Osteocyte (in vitro differentiated cells): ENCODE results near the gene HCN2. TPM values are rescaled to one million over a fixed set of nuclear protein-coding genes. Genes with fewer than 3 reads are reported as not detected.

Source experiments
- DNase-seq: peaks from one replicate; pipeline ENCODE4 v3.0.0; 2021; ENCODE audit warnings: mixed read lengths; ENCODE audit not compliant: unreplicated experiment; ENCODE audit errors: extremely low spot score
- H3K27ac Mint-ChIP-seq: one replicate; pipeline ENCODE4 v1.8.0; 2021; ENCODE audit warnings: mild to moderate bottlenecking, mixed read lengths; ENCODE audit not compliant: unreplicated experiment
- H3K27me3 Mint-ChIP-seq: one replicate; pipeline ENCODE4 v1.8.0; 2021; ENCODE audit warnings: mixed read lengths; ENCODE audit not compliant: unreplicated experiment
- H3K36me3 Mint-ChIP-seq: one replicate; pipeline ENCODE4 v1.8.0; 2021; ENCODE audit warnings: mixed read lengths; ENCODE audit not compliant: unreplicated experiment
- H3K4me1 Mint-ChIP-seq: one replicate; pipeline ENCODE4 v1.8.0; 2021; ENCODE audit warnings: mixed read lengths; ENCODE audit not compliant: unreplicated experiment
- H3K4me3 Mint-ChIP-seq: one replicate; pipeline ENCODE4 v1.8.0; 2021; ENCODE audit warnings: mild to moderate bottlenecking, moderate library complexity, mixed read lengths; ENCODE audit not compliant: unreplicated experiment
- H3K9me3 Mint-ChIP-seq: one replicate; pipeline ENCODE4 v1.8.0; 2021; ENCODE audit warnings: mixed read lengths; ENCODE audit not compliant: unreplicated experiment
- total RNA-seq: library from RNA; stranded (reverse); gene quantifications from 2 replicates; pipeline ENCODE4 v1.2.1, GENCODE V29; 2021
- TF ChIP-seq, protein P1 (sequence below): fragments of 200-600 bp; sonication (generic); IDR thresholded peaks from 2 replicates; pipeline ENCODE4 v1.5.0; 2021; ENCODE audit warnings: antibody characterized with exemption, mild to moderate bottlenecking, moderate library complexity

Gene HCN2
- total RNA-seq, 1 donor from 2014 or later = 28.3 TPM

DNA sequence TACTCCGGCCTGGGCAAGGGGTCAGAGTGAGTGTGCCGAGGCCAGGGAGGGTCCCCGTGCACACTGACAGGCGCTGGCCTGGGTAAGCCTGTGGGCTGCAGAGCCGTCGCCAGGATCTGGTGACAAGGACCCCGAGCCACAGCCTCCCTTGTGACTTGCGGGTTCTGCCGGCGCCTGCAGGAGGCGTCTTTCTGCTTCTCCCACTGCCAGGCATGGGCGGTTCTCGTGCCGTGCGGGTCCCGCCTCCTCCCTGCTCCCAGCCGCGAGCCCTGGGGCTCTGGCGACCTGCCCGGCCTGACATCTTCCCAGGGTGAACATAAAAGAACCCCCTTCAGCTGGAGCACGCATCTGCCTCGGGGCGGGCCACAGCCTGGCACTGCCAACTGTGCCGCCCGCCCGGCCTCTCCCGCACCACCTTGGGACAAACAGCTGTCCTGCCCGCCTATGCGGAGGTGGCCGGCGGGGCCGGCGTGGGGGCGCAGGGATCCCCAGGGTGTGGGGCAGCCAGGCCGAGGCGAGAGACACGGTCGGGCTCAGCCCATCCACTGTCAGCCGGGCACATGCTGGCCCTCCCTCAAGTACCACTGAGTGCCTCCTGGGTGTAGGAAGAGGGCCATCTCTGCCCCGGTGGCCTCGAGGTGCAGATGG is 1.5 kb upstream of the HCN2 start:
- peak overlapping the region; percentile 52 for H3K4me3 Mint-ChIP-seq
- H3K9me3 Mint-ChIP-seq = no peaks in the 10 kb centered on the region
- DNase-seq = peak; percentile 98
- TF ChIP-seq, protein P1, sequence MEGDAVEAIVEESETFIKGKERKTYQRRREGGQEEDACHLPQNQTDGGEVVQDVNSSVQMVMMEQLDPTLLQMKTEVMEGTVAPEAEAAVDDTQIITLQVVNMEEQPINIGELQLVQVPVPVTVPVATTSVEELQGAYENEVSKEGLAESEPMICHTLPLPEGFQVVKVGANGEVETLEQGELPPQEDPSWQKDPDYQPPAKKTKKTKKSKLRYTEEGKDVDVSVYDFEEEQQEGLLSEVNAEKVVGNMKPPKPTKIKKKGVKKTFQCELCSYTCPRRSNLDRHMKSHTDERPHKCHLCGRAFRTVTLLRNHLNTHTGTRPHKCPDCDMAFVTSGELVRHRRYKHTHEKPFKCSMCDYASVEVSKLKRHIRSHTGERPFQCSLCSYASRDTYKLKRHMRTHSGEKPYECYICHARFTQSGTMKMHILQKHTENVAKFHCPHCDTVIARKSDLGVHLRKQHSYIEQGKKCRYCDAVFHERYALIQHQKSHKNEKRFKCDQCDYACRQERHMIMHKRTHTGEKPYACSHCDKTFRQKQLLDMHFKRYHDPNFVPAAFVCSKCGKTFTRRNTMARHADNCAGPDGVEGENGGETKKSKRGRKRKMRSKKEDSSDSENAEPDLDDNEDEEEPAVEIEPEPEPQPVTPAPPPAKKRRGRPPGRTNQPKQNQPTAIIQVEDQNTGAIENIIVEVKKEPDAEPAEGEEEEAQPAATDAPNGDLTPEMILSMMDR = peak; percentile 80
- H3K27me3 Mint-ChIP-seq = peaks cover 4% of the 10 kb centered on the region
- H3K4me1 Mint-ChIP-seq = peaks cover 36% of the 10 kb centered on the region
- peak overlapping the region; percentile 50 for H3K27ac Mint-ChIP-seq
- no peaks in the 10 kb centered on the region for H3K36me3 Mint-ChIP-seq

- H3K27ac Mint-ChIP-seq = no peak overlapping the region
- H3K4me1 Mint-ChIP-seq = peaks cover 32% of the 10 kb centered on the region
- no peaks in the 10 kb centered on the region for H3K9me3 Mint-ChIP-seq
- H3K36me3 Mint-ChIP-seq = no peaks in the 10 kb centered on the region
- TF ChIP-seq, protein P1 = no peak
- no peak for DNase-seq
- H3K27me3 Mint-ChIP-seq = peaks cover 4% of the 10 kb centered on the region
- peak overlapping the region; percentile 63 for H3K4me3 Mint-ChIP-seq
These were observed 664 bp upstream of the HCN2 start for GRCh38 chr19:588741-589692.

DNA sequence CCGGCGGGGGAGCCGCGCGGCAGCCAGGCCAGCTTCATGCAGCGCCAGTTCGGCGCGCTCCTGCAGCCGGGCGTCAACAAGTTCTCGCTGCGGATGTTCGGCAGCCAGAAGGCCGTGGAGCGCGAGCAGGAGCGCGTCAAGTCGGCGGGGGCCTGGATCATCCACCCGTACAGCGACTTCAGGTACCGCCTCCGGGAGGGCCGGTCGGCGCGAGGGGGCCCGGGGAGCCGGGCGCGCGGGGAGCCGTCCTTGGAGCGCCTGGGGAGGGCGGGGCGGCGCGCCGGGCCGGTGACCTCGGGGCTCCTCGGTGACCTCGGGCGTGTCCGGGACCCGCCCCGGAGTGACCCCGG is 690 bp downstream of the HCN2 start:
- Mint-ChIP-seq H3K36me3 (no peaks in the 10 kb centered on the region), H3K9me3 (no peaks in the 10 kb centered on the region), H3K4me3 (peak overlapping the region; percentile 75), H3K4me1 (peaks cover 28% of the 10 kb centered on the region), H3K27ac (no peak overlapping the region), H3K27me3 (peaks cover 4% of the 10 kb centered on the region)
- DNase-seq = no peak
- TF ChIP-seq, protein P1 = no peak

DNA sequence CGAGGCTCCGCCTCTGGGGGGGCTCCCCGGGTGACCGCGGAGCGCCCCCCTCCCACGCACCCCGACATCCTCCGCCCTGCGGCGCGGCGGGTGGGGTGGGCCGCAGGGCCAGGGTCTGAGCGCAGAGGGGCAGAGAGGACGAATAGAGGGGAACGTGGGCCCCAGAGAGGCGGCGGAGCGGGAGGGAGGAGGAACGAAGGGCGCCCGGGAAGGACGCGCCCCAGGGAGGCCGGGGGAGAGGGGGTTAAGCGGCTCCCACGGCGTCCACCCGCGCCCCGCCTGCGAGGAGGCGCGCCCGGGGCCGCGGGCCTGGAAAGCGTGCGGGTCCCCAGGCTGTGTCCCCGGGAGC is 1.0 kb downstream of the HCN2 start:
- H3K9me3 Mint-ChIP-seq = no peaks in the 10 kb centered on the region
- DNase-seq = no peak
- no peaks in the 10 kb centered on the region for H3K36me3 Mint-ChIP-seq

More for the DNA sequence above, 1.0 kb downstream of the HCN2 start:
- H3K4me1 Mint-ChIP-seq = peaks cover 27% of the 10 kb centered on the region
- peaks cover 4% of the 10 kb centered on the region for H3K27me3 Mint-ChIP-seq
- H3K4me3 Mint-ChIP-seq = no peak overlapping the region
- TF ChIP-seq, protein P1 = no peak
- no peak overlapping the region for H3K27ac Mint-ChIP-seq
